Endothelial cell of umbilical vein (primary cell): ENCODE data around the gene MARK1. TPM values are rescaled to one million over a fixed set of nuclear protein-coding genes. Genes with fewer than 3 reads are reported as not detected.

ENCODE experiments used
- BruUV-seq: library from RNA; stranded (reverse); fragments of 400-500 nt; replicated peaks from 2 replicates; lab custom pipeline; 2021; lab: Mats Ljungman, UMichigan
- CTCF ChIA-PET: fragments of 300-600, 350-600 bp; sonication (Branson Sonifier 250); formaldehyde crosslinking; loops from one replicate; lab custom pipeline; 2021; ENCODE audit warnings: antibody characterized with exemption, inconsistent platforms; lab: Charles Lee
- POLR2A ChIA-PET: fragments of 300-600, 350-600 bp; sonication (Branson Sonifier 250); formaldehyde crosslinking; loops from one replicate; lab custom pipeline; 2021; ENCODE audit warnings: antibody characterized with exemption, inconsistent platforms; lab: Charles Lee
- DNase-seq: peaks from one replicate; pipeline ENCODE4 v3.0.0-alpha.2; 2011; ENCODE audit warnings: low read depth, low spot score
- FAIRE-seq: peaks from 2 replicates; lab custom pipeline; 2011; peaks lifted over from hg19 to GRCh38; lab: Jason Lieb, UNC
- H2AFZ ChIP-seq: 2 replicates; pipeline ENCODE4 v1.6.0; 2012; ENCODE audit warnings: low read depth, low read length, control low read depth, inconsistent platforms
- H3K27ac ChIP-seq: 2 replicates; pipeline ENCODE4 v1.5.1; 2011; ENCODE audit warnings: low read depth, mild to moderate bottlenecking, control low read depth, low read length, moderate library complexity; ENCODE audit not compliant: insufficient read depth
- H3K27me3 ChIP-seq, 2 experiments: 2 replicates each; pipeline versions ENCODE4 v1.6.0 to v1.6.1; 2011; ENCODE audit warnings: low read length in 2 of 2, mixed read lengths in 1 of 2; ENCODE audit not compliant: control insufficient read depth in 2 of 2, insufficient read depth in 2 of 2
- H3K36me3 ChIP-seq, 2 experiments: 2 replicates in 1 of 2; 3 replicates in 1 of 2; pipeline ENCODE4 v1.5.1; 2011; ENCODE audit warnings: low read length in 2 of 2, mild to moderate bottlenecking in 1 of 2, moderate library complexity in 1 of 2; ENCODE audit not compliant: control insufficient read depth in 2 of 2, insufficient read depth in 2 of 2; ENCODE audit errors: extremely low read depth in 1 of 2
- H3K4me1 ChIP-seq: 3 replicates; pipeline ENCODE4 v1.5.1; 2011; ENCODE audit warnings: mild to moderate bottlenecking, low read length; ENCODE audit not compliant: control insufficient read depth, insufficient read depth; ENCODE audit errors: extremely low read depth
- H3K4me2 ChIP-seq: 2 replicates; pipeline ENCODE4 v1.6.1; 2011; ENCODE audit warnings: low read length, control low read depth, mixed read lengths; ENCODE audit not compliant: insufficient read depth
- H3K4me3 ChIP-seq, 3 experiments: fragments of 200-600 bp in 1 of 3; sonication (generic), shearing (Covaris generic) in 1 of 3; replicated peaks in 1 of 3; 2 replicates each; pipeline ENCODE4 v1.5.1; 2011 to 2016; ENCODE audit warnings: control low read depth in 3 of 3, low read length in 3 of 3, mild to moderate bottlenecking in 2 of 3, inconsistent platforms in 1 of 3, low read depth in 1 of 3, moderate library complexity in 1 of 3; ENCODE audit not compliant: insufficient read depth in 1 of 3
- H3K79me2 ChIP-seq: 2 replicates; pipeline ENCODE4 v1.6.0; 2012; ENCODE audit warnings: low read length, inconsistent platforms; ENCODE audit not compliant: control insufficient read depth, insufficient read depth
- H3K9ac ChIP-seq: replicated peaks from 2 replicates; pipeline ENCODE3; 2011; ENCODE audit warnings: low read length, control low read depth; ENCODE audit not compliant: insufficient read depth; ENCODE audit errors: extremely low read depth
- H3K9me1 ChIP-seq: replicated peaks from 3 replicates; pipeline ENCODE4 v1.6.0; 2011; ENCODE audit warnings: mild to moderate bottlenecking, low read length; ENCODE audit not compliant: control insufficient read depth, insufficient read depth; ENCODE audit errors: extremely low read depth
- H3K9me3 ChIP-seq: replicated peaks from 2 replicates; pipeline ENCODE4 v1.5.1; 2012; ENCODE audit warnings: low read length, inconsistent platforms; ENCODE audit not compliant: control insufficient read depth, insufficient read depth
- H4K20me1 ChIP-seq: replicated peaks from 2 replicates; pipeline ENCODE3; 2011; ENCODE audit warnings: mild to moderate bottlenecking, low read length; ENCODE audit not compliant: control insufficient read depth, insufficient read depth; ENCODE audit errors: extremely low read depth
- EZH2 ChIP-seq: IDR thresholded peaks from 2 replicates; pipeline ENCODE4 v1.6.1; 2012; ENCODE audit warnings: borderline replicate concordance, low read depth, mild to moderate bottlenecking, moderate library complexity, low read length, inconsistent platforms; ENCODE audit not compliant: severe bottlenecking
- FOS ChIP-seq: IDR thresholded peaks from 2 replicates; pipeline ENCODE4 v1.6.1; 2011; ENCODE audit warnings: mild to moderate bottlenecking, low read length, moderate library complexity, borderline replicate concordance; ENCODE audit not compliant: insufficient read depth
- GATA2 ChIP-seq: IDR thresholded peaks from 2 replicates; pipeline ENCODE4 v1.7.0; 2011; ENCODE audit warnings: low read depth, mild to moderate bottlenecking, moderate library complexity, mixed read lengths, low read length; ENCODE audit not compliant: insufficient read length, insufficient read depth
- JUN ChIP-seq: IDR thresholded peaks from 2 replicates; pipeline ENCODE4 v1.6.1; 2011; ENCODE audit warnings: borderline replicate concordance, low read depth; ENCODE audit not compliant: insufficient read length, insufficient read depth
- MYC ChIP-seq: IDR thresholded peaks from one replicate; pipeline ENCODE4 v1.6.1; 2011; ENCODE audit warnings: mild to moderate bottlenecking, low read depth, low read length
- POLR2A ChIP-seq: IDR thresholded peaks from 2 replicates; pipeline ENCODE4 v1.6.1; 2012; ENCODE audit warnings: low read depth, mild to moderate bottlenecking, control low read depth, low read length
- POLR2AphosphoS5 ChIP-seq: IDR thresholded peaks from 2 replicates; pipeline ENCODE4 v1.6.1; 2012; ENCODE audit warnings: low read depth, mild to moderate bottlenecking, control low read depth, low read length, moderate library complexity; ENCODE audit not compliant: insufficient read depth
- dilution Hi-C: fragments of 300-500 bp; cut with MboI; formaldehyde crosslinking; loops from one replicate; pipeline ENCODE4 v1.15.0; 2019; ENCODE audit warnings: low sequenced_read_pairs; ENCODE audit not compliant: extremely low pct_ligation_motif_present
- intact Hi-C: fragments of 100-400 bp; cut with micrococcal nuclease; formaldehyde crosslinking; loops from one replicate; pipeline ENCODE4 v1.10.0; 2022
- polyA plus RNA-seq, 4 experiments: library from polyadenylated mRNA; depleted of rRNA in 3 of 4; stranded (reverse) in 3 of 4; unstranded in 1 of 4; fragments of >200 nt; gene quantifications; 2 replicates each; pipeline versions ENCODE4 v1.2.1 to v1.2.3, GENCODE V29; 2011 to 2012; ENCODE audit warnings: missing spikeins in 1 of 4
- total RNA-seq: library from RNA; stranded (reverse); gene quantifications from 2 replicates; pipeline ENCODE4 v1.2.3, GENCODE V29; 2021
- TF ChIP-seq, protein P1 (sequence below): IDR thresholded peaks from 2 replicates; pipeline ENCODE4 v1.6.1; 2011; ENCODE audit not compliant: insufficient read depth, insufficient read length
- TF ChIP-seq, protein P2 (sequence below), 2 donors: IDR thresholded peaks; 1 replicate in 1 of 2; 2 replicates in 1 of 2; pipeline ENCODE4 v1.5.1; 2011; ENCODE audit warnings: low read length in 2 of 2, mild to moderate bottlenecking in 2 of 2, moderate library complexity in 2 of 2, control low read depth in 1 of 2, inconsistent platforms in 1 of 2, low read depth in 1 of 2; ENCODE audit not compliant: insufficient read depth in 1 of 2; ENCODE audit errors: extremely low read depth in 1 of 2

MARK1 gene
- total and polyA plus RNA-seq, 2 donors (not counting 3 experiments of a cell fraction or from before 2014, with no cell fraction given) = 1.2 to 5.5 TPM

DNA sequence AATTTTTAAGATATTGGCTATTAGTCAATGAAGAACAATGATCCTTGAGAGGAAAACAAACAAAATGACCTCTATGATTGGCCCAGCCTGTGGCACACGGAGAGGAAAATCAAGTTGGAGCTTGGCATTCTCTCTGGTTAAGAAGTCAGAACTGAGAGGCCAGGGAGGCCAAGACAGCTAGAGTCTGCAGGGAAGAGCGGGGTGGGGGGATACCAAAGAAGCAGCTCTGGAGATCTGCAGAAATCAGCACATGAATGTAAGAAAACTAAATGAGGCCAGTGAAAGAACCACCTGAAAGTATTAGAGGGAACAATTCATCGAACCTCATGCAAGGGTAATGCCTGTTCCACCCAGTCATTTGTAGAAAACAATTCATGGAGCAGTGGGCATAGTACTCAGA is 138.4 kb downstream of the MARK1 start:
- no TSS peak for BruUV-seq

DNA sequence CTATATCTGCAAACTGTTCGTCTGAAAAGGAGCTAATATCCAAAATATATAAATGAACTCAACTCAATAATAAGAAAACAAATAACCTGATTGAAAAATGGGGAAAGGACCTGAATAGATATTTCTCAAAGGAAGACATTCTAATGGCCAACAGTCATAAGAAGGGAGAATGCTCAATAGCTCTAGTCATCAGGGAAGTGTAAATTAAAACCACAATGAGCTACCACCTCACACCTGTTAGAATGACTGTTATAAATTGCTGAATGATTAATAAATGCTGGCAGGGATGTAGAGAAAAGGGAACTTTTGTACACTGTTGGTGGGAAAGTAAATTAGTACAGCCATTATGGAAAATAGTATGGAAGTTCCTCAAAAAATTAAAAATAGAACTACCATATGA is 141.1 kb downstream of the MARK1 start:
- no TSS peak for BruUV-seq
- Histone ChIP-seq H2AFZ (no peak overlapping the region), H4K20me1 (no peaks in the 10 kb centered on the region), H3K9me1 (no peaks in the 10 kb centered on the region), H3K4me2 (no peak overlapping the region), H3K4me1 (no peaks in the 10 kb centered on the region), H3K27ac (no peak overlapping the region), H3K36me3 (no peaks in the 10 kb centered on the region), H3K9ac (no peak overlapping the region), H3K9me3 (no peaks in the 10 kb centered on the region), H3K27me3 (no peaks in the 10 kb centered on the region), H3K4me3 (no peak overlapping the region), H3K79me2 (no peaks in the 10 kb centered on the region)
- TF ChIP-seq EZH2 (no peak), POLR2AphosphoS5 (no peak), POLR2A (no peak), MYC (no peak), FOS (no peak), GATA2 (no peak), JUN (no peak)
- TF ChIP-seq, protein P1, sequence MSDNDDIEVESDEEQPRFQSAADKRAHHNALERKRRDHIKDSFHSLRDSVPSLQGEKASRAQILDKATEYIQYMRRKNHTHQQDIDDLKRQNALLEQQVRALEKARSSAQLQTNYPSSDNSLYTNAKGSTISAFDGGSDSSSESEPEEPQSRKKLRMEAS = no peak
- TF ChIP-seq, protein P2, sequence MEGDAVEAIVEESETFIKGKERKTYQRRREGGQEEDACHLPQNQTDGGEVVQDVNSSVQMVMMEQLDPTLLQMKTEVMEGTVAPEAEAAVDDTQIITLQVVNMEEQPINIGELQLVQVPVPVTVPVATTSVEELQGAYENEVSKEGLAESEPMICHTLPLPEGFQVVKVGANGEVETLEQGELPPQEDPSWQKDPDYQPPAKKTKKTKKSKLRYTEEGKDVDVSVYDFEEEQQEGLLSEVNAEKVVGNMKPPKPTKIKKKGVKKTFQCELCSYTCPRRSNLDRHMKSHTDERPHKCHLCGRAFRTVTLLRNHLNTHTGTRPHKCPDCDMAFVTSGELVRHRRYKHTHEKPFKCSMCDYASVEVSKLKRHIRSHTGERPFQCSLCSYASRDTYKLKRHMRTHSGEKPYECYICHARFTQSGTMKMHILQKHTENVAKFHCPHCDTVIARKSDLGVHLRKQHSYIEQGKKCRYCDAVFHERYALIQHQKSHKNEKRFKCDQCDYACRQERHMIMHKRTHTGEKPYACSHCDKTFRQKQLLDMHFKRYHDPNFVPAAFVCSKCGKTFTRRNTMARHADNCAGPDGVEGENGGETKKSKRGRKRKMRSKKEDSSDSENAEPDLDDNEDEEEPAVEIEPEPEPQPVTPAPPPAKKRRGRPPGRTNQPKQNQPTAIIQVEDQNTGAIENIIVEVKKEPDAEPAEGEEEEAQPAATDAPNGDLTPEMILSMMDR (IDR thresholded peaks at IDR 0.05; ENCODE audit: extremely low read depth in 1 of 2, insufficient read depth in 1 of 2, low read depth in 1 of 2, low read length in 2 of 2) = no peak
- intact Hi-C loops = no loop called here
- FAIRE-seq (no peak), DNase-seq (no peak)
- ChIA-PET CTCF (interaction anchor here (1.5 to 4.1 kb wide), 2 partner anchors 11 to 107 kb away, joined by 7 to 18 read pairs; no protein-coding TSS in a partner anchor), POLR2A (no interaction called here)
- dilution Hi-C loops = no loop called here

More for the DNA sequence above, 138.4 kb downstream of the MARK1 start:
- no peaks in the 10 kb centered on the region for H3K9me3 ChIP-seq
- ChIA-PET POLR2A (no interaction called here), CTCF (interaction anchor here (3.0 to 4.1 kb wide), 2 partner anchors 67 to 110 kb away, joined by 8 to 18 read pairs; no protein-coding TSS in a partner anchor)
- H3K4me2 ChIP-seq = no peak overlapping the region
- no peaks in the 10 kb centered on the region for H3K36me3 ChIP-seq
- H3K9ac ChIP-seq = no peak overlapping the region
- no peaks in the 10 kb centered on the region for H3K79me2 ChIP-seq
- no peak overlapping the region for H3K4me3 ChIP-seq
- H2AFZ ChIP-seq = no peak overlapping the region
- intact Hi-C loops = no loop called here
- TF ChIP-seq FOS = no peak
- no peak for TF ChIP-seq POLR2AphosphoS5
- TF ChIP-seq GATA2 = no peak
- dilution Hi-C loops = no loop called here
- H4K20me1 ChIP-seq = no peaks in the 10 kb centered on the region
- no peaks in the 10 kb centered on the region for H3K9me1 ChIP-seq
- H3K27ac ChIP-seq = no peak overlapping the region
- FAIRE-seq (no peak), DNase-seq (no peak)
- H3K4me1 ChIP-seq = no peaks in the 10 kb centered on the region
- H3K27me3 ChIP-seq = no peaks in the 10 kb centered on the region
